IMR-90 (cell line): ENCODE results near the gene DEK. TPM values are rescaled to one million over a fixed set of nuclear protein-coding genes. Genes with fewer than 3 reads are reported as not detected.
A peak's percentile ranks its signal among the peaks of the same experiment; 100 is the strongest.

Experiments used
- ATAC-seq: fragments of 200-7000 bp; cut with Tn5 transposase; 2 replicates; pipeline ENCODE4 v1.9.1; 2020; ENCODE audit warnings: low read depth, mild to moderate bottlenecking, moderate library complexity
- BruUV-seq: library from RNA; stranded (reverse); fragments of 400-500 nt; replicated peaks from 2 replicates; lab custom pipeline; 2021; lab: Mats Ljungman, UMichigan
- CTCF ChIA-PET: fragments of 300-600 bp; formaldehyde crosslinking; extraction: SDS; loops from one replicate; lab custom pipeline; 2021; ENCODE audit warnings: antibody characterized with exemption; lab: Yijun Ruan, JAX
- POLR2A ChIA-PET: fragments of 300-600 bp; sonication (Branson Sonifier 250); formaldehyde crosslinking; loops from one replicate; lab custom pipeline; 2022; ENCODE audit warnings: antibody characterized with exemption; ENCODE audit not compliant: unreplicated experiment; lab: Charles Lee
- DNase-seq: peaks from one replicate; pipeline ENCODE4 v3.0.0; 2013
- H2AFZ ChIP-seq: replicated peaks from 2 replicates; pipeline ENCODE3; 2013; ENCODE audit warnings: low read length, mild to moderate bottlenecking; ENCODE audit not compliant: poor library complexity
- H2AK5ac ChIP-seq: 2 replicates; pipeline ENCODE4 v1.6.1; 2013; ENCODE audit warnings: low read depth, low read length, inconsistent platforms
- H2AK9ac ChIP-seq: replicated peaks from 2 replicates; pipeline ENCODE3; 2013; ENCODE audit warnings: mild to moderate bottlenecking, low read depth, low read length, moderate library complexity; ENCODE audit not compliant: poor library complexity
- H2BK120ac ChIP-seq: 2 replicates; pipeline ENCODE4 v1.6.1; 2013; ENCODE audit warnings: low read depth, low read length, inconsistent platforms
- H2BK15ac ChIP-seq: 3 replicates; pipeline ENCODE4 v1.6.1; 2013; ENCODE audit warnings: low read depth, low read length, inconsistent platforms
- H2BK20ac ChIP-seq: 2 replicates; pipeline ENCODE4 v1.6.1; 2013; ENCODE audit warnings: low read depth, mild to moderate bottlenecking, inconsistent platforms, low read length, moderate library complexity
- H2BK5ac ChIP-seq: 2 replicates; pipeline ENCODE4 v1.6.1; 2013; ENCODE audit warnings: mild to moderate bottlenecking, low read depth, low read length, inconsistent platforms; ENCODE audit not compliant: poor library complexity, severe bottlenecking
- H3K14ac ChIP-seq: replicated peaks from 2 replicates; pipeline ENCODE4 v1.6.1; 2013; ENCODE audit warnings: low read depth, low read length, inconsistent platforms
- H3K18ac ChIP-seq: 2 replicates; pipeline ENCODE4 v1.6.1; 2013; ENCODE audit warnings: low read depth, low read length, control low read depth
- H3K23ac ChIP-seq: 2 replicates; pipeline ENCODE4 v1.6.1; 2013; ENCODE audit warnings: low read depth, low read length, inconsistent platforms
- H3K27ac ChIP-seq: 2 replicates; pipeline ENCODE4 v1.5.1; 2013; ENCODE audit warnings: mild to moderate bottlenecking, control low read depth, low read length; ENCODE audit not compliant: insufficient read depth
- H3K27me3 ChIP-seq: 2 replicates; pipeline ENCODE4 v1.6.1; 2013; ENCODE audit warnings: low read length; ENCODE audit not compliant: control insufficient read depth, insufficient read depth
- H3K36me3 ChIP-seq: 2 replicates; pipeline ENCODE4 v1.6.1; 2013; ENCODE audit warnings: low read length, mixed read lengths; ENCODE audit not compliant: control insufficient read depth, insufficient read depth
- H3K4ac ChIP-seq: 2 replicates; pipeline ENCODE4 v1.6.1; 2013; ENCODE audit warnings: low read depth, low read length, inconsistent platforms
- H3K4me1 ChIP-seq: 2 replicates; pipeline ENCODE4 v1.6.1; 2013; ENCODE audit warnings: low read length, mixed read lengths; ENCODE audit not compliant: control insufficient read depth, insufficient read depth
- H3K4me2 ChIP-seq: 2 replicates; pipeline ENCODE4 v1.6.1; 2013; ENCODE audit warnings: low read depth, mild to moderate bottlenecking, control low read depth, low read length, moderate library complexity
- H3K4me3 ChIP-seq: 2 replicates; pipeline ENCODE4 v1.5.1; 2013; ENCODE audit warnings: low read depth, mild to moderate bottlenecking, control low read depth, low read length, moderate library complexity; ENCODE audit not compliant: insufficient read depth
- H3K56ac ChIP-seq: 2 replicates; pipeline ENCODE4 v1.6.1; 2013; ENCODE audit warnings: low read length, inconsistent platforms; ENCODE audit not compliant: insufficient read depth; ENCODE audit errors: extremely low read depth
- H3K79me1 ChIP-seq, 2 experiments: 2 replicates each; pipeline ENCODE4 v1.6.1; 2013; ENCODE audit warnings: low read length in 2 of 2, inconsistent platforms in 1 of 2, low read depth in 1 of 2
- H3K9ac ChIP-seq: 2 replicates; pipeline ENCODE4 v1.6.1; 2013; ENCODE audit warnings: low read depth, low read length, control low read depth
- H3K9me1 ChIP-seq: 2 replicates; pipeline ENCODE4 v1.6.1; 2013; ENCODE audit warnings: low read length, inconsistent platforms; ENCODE audit not compliant: insufficient read depth
- H3K9me3 ChIP-seq: 2 replicates; pipeline ENCODE4 v1.6.1; 2013; ENCODE audit warnings: low read length; ENCODE audit not compliant: control insufficient read depth, insufficient read depth
- H4K20me1 ChIP-seq: 2 replicates; pipeline ENCODE4 v1.6.1; 2013; ENCODE audit warnings: low read length, inconsistent platforms; ENCODE audit not compliant: insufficient read depth
- H4K5ac ChIP-seq: 2 replicates; pipeline ENCODE4 v1.6.1; 2013; ENCODE audit warnings: mild to moderate bottlenecking, low read depth, low read length, control low read depth
- H4K8ac ChIP-seq, 2 experiments: 2 replicates each; pipeline ENCODE4 v1.6.1; 2013; ENCODE audit warnings: low read depth in 2 of 2, low read length in 2 of 2, control low read depth in 1 of 2, inconsistent platforms in 1 of 2
- H4K91ac ChIP-seq: 2 replicates; pipeline ENCODE4 v1.6.1; 2013; ENCODE audit warnings: low read depth, low read length, inconsistent platforms; ENCODE audit not compliant: insufficient read depth
- CEBPB ChIP-seq: IDR thresholded peaks from 2 replicates; pipeline ENCODE4 v1.6.1; 2012; ENCODE audit warnings: low read depth, low read length, improper control_type of control experiment
- POLR2A ChIP-seq: IDR thresholded peaks from 2 replicates; pipeline ENCODE4 v1.6.1; 2012; ENCODE audit warnings: mild to moderate bottlenecking, low read depth, low read length
- WGBS, 2 experiments: methylation state at CpG; one replicate each; pipeline versions ENCODE4 v1.1.5 to v1.1.7; 2013; ENCODE audit warnings: missing lambda C conversion rate in 2 of 2; ENCODE audit not compliant: insufficient read length in 1 of 2; ENCODE audit errors: extremely low coverage in 2 of 2; 5-methylcytosine and 5-hydroxymethylcytosine counted together
- dilution Hi-C: fragments of 300-500 bp; cut with HindIII; formaldehyde crosslinking; loops from one replicate; pipeline ENCODE4 v1.14.3; 2018; ENCODE audit warnings: low sequenced_read_pairs; ENCODE audit not compliant: unreplicated experiment
- in situ Hi-C: fragments of 300-500 bp; cut with MboI; formaldehyde crosslinking; loops from 3 replicates; pipeline ENCODE4 v1.14.3; 2019; ENCODE audit warnings: low sequenced_read_pairs, inconsistent platforms, mixed read lengths
- intact Hi-C: fragments of 100-400 bp; cut with micrococcal nuclease; formaldehyde crosslinking; loops from 2 replicates; pipeline ENCODE4 v1.10.0; 2022
- polyA plus RNA-seq, 3 experiments: library from polyadenylated mRNA; depleted of rRNA; stranded (reverse); fragments of >200 nt; gene quantifications; 2 replicates each; pipeline ENCODE4 v1.2.3, GENCODE V29; 2012; ENCODE audit warnings: low replicate concordance in 1 of 3
- total RNA-seq: library from RNA; depleted of rRNA; stranded (reverse); fragments of >200 nt; gene quantifications from 2 replicates; pipeline ENCODE4 v1.2.3, GENCODE V29; 2012

The DEK gene
- total and polyA plus RNA-seq, 2 of the 4 experiments (the other 2 are of a cell fraction) = 33.5 to 37.1 TPM

DNA sequence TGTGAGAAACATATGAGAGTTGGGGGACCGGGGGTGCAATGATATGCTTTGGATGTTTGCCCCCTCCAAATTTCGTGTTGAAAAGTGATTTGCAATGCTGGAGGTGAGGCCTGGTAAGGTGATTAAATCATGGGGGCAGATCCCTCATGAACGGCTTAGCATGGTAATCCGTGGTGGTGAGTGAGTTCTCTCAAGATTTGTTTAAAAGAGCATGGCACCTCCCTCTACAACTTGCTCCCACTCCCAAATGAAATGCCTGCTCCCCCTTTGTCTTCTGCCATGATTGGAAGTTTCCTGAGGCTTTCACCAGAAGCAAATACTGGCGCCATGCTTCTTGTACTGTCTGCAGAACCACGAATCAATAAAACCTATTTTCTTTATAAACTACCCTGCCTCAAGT lies 2.5 kb downstream of the DEK start:
- Histone ChIP-seq H3K4me3 (no peak overlapping the region; the same call in 1 of the 2 replicates), H3K4me2 (peak overlapping the region; percentile 80), H2BK5ac (no peak overlapping the region), H2BK20ac (0 out of 2 replicates have a peak overlapping the region, but pooled peaks have one; percentile 0), H3K23ac (peak overlapping the region; percentile 44; the same call in 1 of the 2 replicates), H4K8ac (peak overlapping the region in 1 of 2 experiments; percentile 46; a peak in 2 of 4 replicates), H3K4me1 (peaks cover 14% of the 10 kb centered on the region), H3K9me3 (no peaks in the 10 kb centered on the region; the same call in 1 of the 2 replicates), H3K9ac (no peak overlapping the region), H2AFZ (no peak overlapping the region), H4K91ac (no peak overlapping the region), H3K18ac (no peak overlapping the region), H3K27me3 (no peaks in the 10 kb centered on the region), H3K4ac (peak overlapping the region; percentile 12), H3K27ac (peak overlapping the region; percentile 43; the same call in 1 of the 2 replicates), H3K36me3 (peaks cover 7% of the 10 kb centered on the region), H4K20me1 (peaks cover 43% of the 10 kb centered on the region), H4K5ac (peak overlapping the region; percentile 76), H2BK15ac (no peak overlapping the region), H3K14ac (0 out of 2 replicates have a peak overlapping the region, but pooled peaks have one; percentile 0), H2AK9ac (no peak overlapping the region), H3K79me1 (peaks cover 0 to 26% of the 10 kb centered on the region in 2 experiments; a peak in 2 of 4 replicates), H2BK120ac (no peak overlapping the region), H3K9me1 (peaks cover 6% of the 10 kb centered on the region; the same call in 1 of the 2 replicates), H2AK5ac (peak overlapping the region; percentile 29; the same call in 1 of the 2 replicates), H3K56ac (no peak overlapping the region)
- ChIA-PET POLR2A (no interaction called here), CTCF (no interaction called here)
- TF ChIP-seq POLR2A (no peak), CEBPB (no peak)
- no peak for DNase-seq
- dilution Hi-C loops = no loop called here
- intact Hi-C loops = loop anchor here (2.0 to 10.0 kb wide), 3 partner anchors 107 to 1940 kb away; partner anchors contain the start of genes KDM1B, KIF13A and TPMT
- WGBS, 2 experiments = 58% methylated on average over 2 of the region's 6 CpGs; no CpG with 5 or more reads in 1 of the 2 experiments
- no peak for ATAC-seq
- in situ Hi-C loops = no loop called here
- no TSS peak for BruUV-seq
